ENCODE results near the gene TMEM59L. TPM values are rescaled to one million over a fixed set of nuclear protein-coding genes. Genes with fewer than 3 reads are reported as not detected.

The TMEM59L gene
- total RNA-seq (not detected), polyA plus RNA-seq (under 1 TPM in 2 of 3 donors, not detected in 1; 0.09 to 0.27 TPM), total RNA-seq (0 to 0.17 (median 0.04) reads per million in 6 experiments)

GRCh38 chr19:18612772-18613588 lies at the start of gene TMEM59L:
Gene TMEM59L, plus strand, starts transcription at chr19:18612870. Its CDS starts 89 bp downstream, at chr19:18612959.
- DNase-seq (peak in 9 of 10 donors; percentile 40 to 79 (median 56)), ATAC-seq (peak; percentile 71 to 78)
- H3K36me3 Mint-ChIP-seq: peaks cover 0 to 4% (median 0%) of the 10 kb centered on the region in 3 donors
- peaks cover 10 to 43% (median 20%) of the 10 kb centered on the region in 4 donors for H3K4me1 Mint-ChIP-seq
- H3K27ac Mint-ChIP-seq: peak within 1 kb of the TSS in 3 of 10 donors; percentile 14 to 88 (median 38)
- H3K4me3 Mint-ChIP-seq: peak within 1 kb of the TSS; percentile 67 to 90 (median 78)
- H3K27me3 Mint-ChIP-seq: peaks cover 26 to 84% (median 51%) of the 10 kb centered on the region in 5 donors
- H3K9me3 Mint-ChIP-seq: no peaks in the 10 kb centered on the region
- POLR2A ChIA-PET: interaction anchor here (1.1 to 2.2 kb wide), 2 partner anchors 22 to 24 kb away, joined by 3 to 9 read pairs; partner anchors contain the start of gene REX1BD

GRCh38 chr19:18566953-18567352 lies 45.7 kb upstream of the TMEM59L start:
- POLR2A ChIA-PET: interaction anchor here (0.5 to 1.3 kb wide), 3 partner anchors 9 to 24 kb away, joined by 3 to 6 read pairs (median 4); partner anchors contain the start of gene KXD1
- peaks cover 0 to 64% (median 6%) of the 10 kb centered on the region in 3 donors for H3K36me3 Mint-ChIP-seq
- ATAC-seq: no peak

DNA sequence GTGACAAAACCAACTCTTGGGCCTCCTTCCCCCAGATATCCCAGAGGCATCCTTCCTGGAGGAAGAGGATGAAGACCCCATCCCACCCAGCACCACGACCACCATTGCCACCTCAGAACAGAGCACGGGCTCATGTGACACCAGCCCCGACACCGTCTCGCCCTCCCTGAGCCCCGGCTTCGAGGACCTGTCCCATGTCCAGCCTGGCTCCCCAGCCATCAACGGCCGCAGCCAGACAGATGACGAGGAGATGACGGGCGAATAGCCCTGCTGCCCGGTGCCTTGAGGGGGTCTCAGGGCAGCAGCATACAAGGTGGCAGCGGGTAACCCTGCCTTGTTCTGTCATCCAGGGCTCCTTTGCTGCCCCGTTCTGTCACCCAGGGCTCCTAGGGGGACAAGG lies 44.3 kb upstream of the TMEM59L start:
- peaks cover 10 to 21% (median 16%) of the 10 kb centered on the region in 4 donors for H3K4me1 Mint-ChIP-seq
- H3K27ac Mint-ChIP-seq: no peak overlapping the region
- ATAC-seq (no peak), DNase-seq (no peak)
- peaks cover 0 to 63% (median 6%) of the 10 kb centered on the region in 3 donors for H3K36me3 Mint-ChIP-seq
- H3K27me3 Mint-ChIP-seq: no peaks in the 10 kb centered on the region
- POLR2A ChIA-PET: interaction anchor here (0.6 kb wide), 1 partner anchor 10 kb away, joined by 6 read pairs; no protein-coding TSS in a partner anchor
- no peak overlapping the region for H3K4me3 Mint-ChIP-seq
- H3K9me3 Mint-ChIP-seq: no peaks in the 10 kb centered on the region

More at GRCh38 chr19:18566953-18567352, 45.7 kb upstream of the TMEM59L start:
- Mint-ChIP-seq H3K27me3 (no peaks in the 10 kb centered on the region), H3K9me3 (no peaks in the 10 kb centered on the region), H3K4me3 (no peak overlapping the region), H3K4me1 (peaks cover 0 to 7% (median 5%) of the 10 kb centered on the region in 4 donors), H3K27ac (no peak overlapping the region)
- no peak for DNase-seq

- peak; percentile 97 to 99 (median 98) for DNase-seq
- H3K27me3 Mint-ChIP-seq: no peaks in the 10 kb centered on the region
- H3K27ac Mint-ChIP-seq: peak within 1 kb of the TSS; percentile 88 to 99 (median 98)
- ATAC-seq: peak; percentile 92 to 95
- POLR2A ChIA-PET: interaction anchor here (0.5 to 4.8 kb wide), 21 partner anchors 9 to 1341 kb away, joined by 3 to 107 read pairs (median 4); partner anchors contain the start of genes COPE, DDX49, ELL and FKBP8
- peak within 1 kb of the TSS; percentile 86 to 99 (median 95) for H3K4me3 Mint-ChIP-seq
- peaks cover 0 to 68% (median 11%) of the 10 kb centered on the region in 3 donors for H3K36me3 Mint-ChIP-seq
- peaks cover 13 to 26% (median 19%) of the 10 kb centered on the region in 4 donors for H3K4me1 Mint-ChIP-seq
- no peaks in the 10 kb centered on the region for H3K9me3 Mint-ChIP-seq
These were observed 40.9 kb upstream of the TMEM59L start, which contains the start of gene UBA52 for GRCh38 chr19:18571564-18572344. Gene UBA52, plus strand, starts transcription at chr19:18571857. Its CDS starts 1,444 bp downstream, at chr19:18573301.

GRCh38 chr19:18574691-18575291 lies 37.9 kb upstream of the TMEM59L start:
- peak overlapping the region in 6 of 10 donors; percentile 27 to 83 (median 54) for H3K27ac Mint-ChIP-seq
- no peaks in the 10 kb centered on the region for H3K9me3 Mint-ChIP-seq
- H3K4me3 Mint-ChIP-seq: peak overlapping the region in 3 of 10 donors; percentile 47 to 56 (median 55)
- peaks cover 0 to 59% (median 8%) of the 10 kb centered on the region in 3 donors for H3K36me3 Mint-ChIP-seq
- peaks cover 13 to 26% (median 19%) of the 10 kb centered on the region in 4 donors for H3K4me1 Mint-ChIP-seq
- POLR2A ChIA-PET: interaction anchor here (4.8 kb wide), 1 partner anchor 13 kb away, joined by 107 read pairs; the partner anchor contains the start of gene REX1BD
- no peaks in the 10 kb centered on the region for H3K27me3 Mint-ChIP-seq
- ATAC-seq: no peak
- DNase-seq: no peak

DNA sequence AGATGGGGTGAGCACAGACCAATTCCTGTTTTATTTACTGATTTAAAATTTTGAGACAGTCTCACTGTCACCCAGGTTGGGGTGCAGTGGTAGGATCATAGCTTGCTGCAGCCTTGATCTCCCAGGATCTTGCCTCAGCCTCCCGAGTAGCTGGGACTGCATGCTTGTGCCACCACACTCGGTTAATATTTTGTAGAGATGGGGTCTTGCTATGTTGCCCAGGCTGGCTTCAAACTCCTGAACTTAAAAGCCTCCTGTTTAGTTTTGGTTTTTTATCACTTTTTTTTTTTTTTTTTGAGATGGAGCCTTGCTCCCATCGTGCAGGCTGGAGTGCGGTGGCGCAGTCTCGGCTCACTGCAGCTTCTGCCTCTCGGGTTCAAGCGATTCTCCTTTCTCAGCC lies 36.3 kb upstream of the TMEM59L start:
- no peak overlapping the region for H3K4me3 Mint-ChIP-seq
- H3K9me3 Mint-ChIP-seq: no peaks in the 10 kb centered on the region
- H3K4me1 Mint-ChIP-seq: peaks cover 12 to 24% (median 18%) of the 10 kb centered on the region in 4 donors
- POLR2A ChIA-PET: interaction anchor here (0.7 to 1.2 kb wide), 2 partner anchors 11 to 344 kb away, joined by 3 to 7 read pairs; no protein-coding TSS in a partner anchor
- DNase-seq: no peak
- H3K27me3 Mint-ChIP-seq: no peaks in the 10 kb centered on the region
- ATAC-seq: no peak
- no peak overlapping the region for H3K27ac Mint-ChIP-seq
- H3K36me3 Mint-ChIP-seq: peaks cover 0 to 58% (median 8%) of the 10 kb centered on the region in 3 donors

DNA sequence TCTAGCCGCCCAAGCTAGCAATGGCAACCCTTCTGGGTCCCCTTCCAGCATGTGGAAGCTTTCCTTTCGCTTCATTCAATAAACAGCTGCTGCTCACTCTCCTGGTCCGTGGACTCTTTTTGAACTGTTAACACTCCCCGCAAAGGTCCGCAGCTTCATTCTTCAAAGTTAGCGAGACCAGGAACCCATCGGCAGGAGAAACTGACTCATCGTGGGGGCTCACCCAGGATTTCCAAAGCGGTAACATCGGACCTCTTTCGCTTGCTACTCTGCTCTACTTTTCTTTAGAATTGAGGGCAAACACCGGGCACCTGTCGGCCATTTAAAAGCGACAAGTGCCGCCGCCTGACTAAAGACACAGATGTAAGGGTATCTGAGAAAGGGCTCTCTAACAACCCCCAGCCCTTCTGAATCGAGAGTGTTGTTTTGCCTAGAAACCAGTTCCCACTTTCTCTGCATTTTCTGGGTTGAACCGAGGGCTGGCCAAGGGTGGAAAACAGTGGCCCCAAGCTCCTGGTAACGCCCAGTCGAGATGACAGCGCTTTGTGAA lies 35.2 kb upstream of the TMEM59L start:
- no peaks in the 10 kb centered on the region for H3K27me3 Mint-ChIP-seq
- no peak for DNase-seq
- peaks cover 8 to 18% (median 12%) of the 10 kb centered on the region in 4 donors for H3K4me1 Mint-ChIP-seq
- POLR2A ChIA-PET: no interaction called here
- no peak for ATAC-seq
- H3K4me3 Mint-ChIP-seq: no peak overlapping the region
- H3K9me3 Mint-ChIP-seq: no peaks in the 10 kb centered on the region
- peak overlapping the region in 1 of 10 donors; percentile 65 for H3K27ac Mint-ChIP-seq
- H3K36me3 Mint-ChIP-seq: peaks cover 0 to 54% (median 8%) of the 10 kb centered on the region in 3 donors

GRCh38 chr19:18580311-18580710 lies 32.4 kb upstream of the TMEM59L start:
- H3K4me3 Mint-ChIP-seq: no peak overlapping the region
- no peak overlapping the region for H3K27ac Mint-ChIP-seq
- no peaks in the 10 kb centered on the region for H3K27me3 Mint-ChIP-seq
- peaks cover 0 to 27% (median under 1%) of the 10 kb centered on the region in 3 donors for H3K36me3 Mint-ChIP-seq
- peaks cover 0 to 4% (median under 1%) of the 10 kb centered on the region in 4 donors for H3K4me1 Mint-ChIP-seq
- no peak for ATAC-seq
- H3K9me3 Mint-ChIP-seq: no peaks in the 10 kb centered on the region
- POLR2A ChIA-PET: interaction anchor here (1.0 kb wide), 1 partner anchor 23 kb away, joined by 3 read pairs; the partner anchor contains the start of gene KXD1
- no peak for DNase-seq

DNA sequence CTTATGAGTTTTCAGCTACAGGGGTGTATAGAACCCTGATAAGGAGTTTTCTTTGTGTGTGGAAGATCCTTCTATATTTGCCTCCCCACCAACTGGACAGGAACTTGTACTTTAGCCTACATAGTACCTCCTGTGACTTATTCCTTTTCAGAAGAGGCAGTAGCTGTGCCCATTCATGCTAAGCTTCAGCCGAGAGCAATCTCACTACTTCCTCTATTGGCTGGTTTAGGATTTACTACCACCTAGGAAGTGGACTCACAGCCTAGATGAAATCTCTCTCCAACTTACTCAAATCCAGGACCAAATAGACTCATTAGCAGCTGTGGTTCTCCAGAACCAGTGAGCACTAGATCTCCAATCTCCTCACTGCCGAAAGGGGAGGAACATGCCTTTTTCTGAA lies 26.4 kb upstream of the TMEM59L start:
- H3K36me3 Mint-ChIP-seq: peaks cover 0 to 8% (median 0%) of the 10 kb centered on the region in 3 donors
- peaks cover 16 to 45% (median 33%) of the 10 kb centered on the region in 4 donors for H3K4me1 Mint-ChIP-seq
- H3K27me3 Mint-ChIP-seq: no peaks in the 10 kb centered on the region
- POLR2A ChIA-PET: interaction anchor here (0.7 to 5.4 kb wide), 3 partner anchors 14 to 29 kb away, joined by 3 to 107 read pairs (median 3); partner anchors contain the start of gene UBA52
- H3K9me3 Mint-ChIP-seq: no peaks in the 10 kb centered on the region
- H3K4me3 Mint-ChIP-seq: peak overlapping the region in 2 of 10 donors; percentile 24 to 63
- ATAC-seq (no peak), DNase-seq (no peak)
- peak overlapping the region in 6 of 10 donors; percentile 13 to 80 (median 35) for H3K27ac Mint-ChIP-seq

GRCh38 chr19:18587561-18587960 lies 25.1 kb upstream of the TMEM59L start:
- DNase-seq: no peak

More at GRCh38 chr19:18587561-18587960, 25.1 kb upstream of the TMEM59L start:
- POLR2A ChIA-PET: interaction anchor here (0.6 to 5.4 kb wide), 12 partner anchors 11 to 332 kb away, joined by 3 to 107 read pairs (median 14); partner anchors contain the start of genes COPE, DDX49, ELL and KXD1
- H3K27ac Mint-ChIP-seq: peak overlapping the region in 8 of 10 donors; percentile 63 to 96 (median 94)
- peaks cover 0 to 9% (median 0%) of the 10 kb centered on the region in 3 donors for H3K36me3 Mint-ChIP-seq
- peak overlapping the region in 9 of 10 donors; percentile 14 to 95 (median 88) for H3K4me3 Mint-ChIP-seq
- peaks cover 16 to 45% (median 33%) of the 10 kb centered on the region in 4 donors for H3K4me1 Mint-ChIP-seq
- no peaks in the 10 kb centered on the region for H3K9me3 Mint-ChIP-seq
- H3K27me3 Mint-ChIP-seq: no peaks in the 10 kb centered on the region
- no peak for ATAC-seq
